Aorta (tissue), 5 donors: ENCODE results near the gene TLR9. TPM values are rescaled to one million over a fixed set of nuclear protein-coding genes. Genes with fewer than 3 reads are reported as not detected.

ENCODE experiments used
- ATAC-seq: fragments of 200-7000 bp; cut with Tn5 transposase; one replicate; pipeline ENCODE4 v1.9.1; 2022; ENCODE audit warnings: moderate library complexity; ENCODE audit not compliant: low FRiP score
- DNase-seq, 2 donors: peaks; one replicate each; pipeline ENCODE4 v3.0.0-alpha.2; 2020
- H3K27ac ChIP-seq, 2 donors: one replicate each; pipeline ENCODE4 v1.5.1; 2013; ENCODE audit warnings: low read length in 2 of 2, mild to moderate bottlenecking in 2 of 2, moderate library complexity in 2 of 2, control low read depth in 1 of 2, inconsistent platforms in 1 of 2, low read depth in 1 of 2
- H3K27me3 ChIP-seq, 2 donors: one replicate each; pipeline ENCODE4 v1.6.1; 2013; ENCODE audit warnings: control low read depth in 1 of 2, low read length in 1 of 2, mild to moderate bottlenecking in 1 of 2, moderate library complexity in 1 of 2; ENCODE audit not compliant: insufficient read depth in 2 of 2, control insufficient read depth in 1 of 2
- H3K36me3 ChIP-seq, 2 donors: one replicate each; pipeline ENCODE4 v1.6.1; 2013; ENCODE audit warnings: control low read depth in 1 of 2, low read length in 1 of 2, mild to moderate bottlenecking in 1 of 2; ENCODE audit not compliant: insufficient read depth in 2 of 2, control insufficient read depth in 1 of 2
- H3K4me1 ChIP-seq, 2 donors: one replicate each; pipeline ENCODE4 v1.6.1; 2013; ENCODE audit warnings: low read length in 2 of 2, control low read depth in 1 of 2, mild to moderate bottlenecking in 1 of 2, moderate library complexity in 1 of 2; ENCODE audit not compliant: insufficient read depth in 2 of 2, control insufficient read depth in 1 of 2
- H3K4me3 ChIP-seq, 2 donors: one replicate each; pipeline ENCODE4 v1.5.1; 2013; ENCODE audit warnings: low read length in 2 of 2, control low read depth in 1 of 2, mild to moderate bottlenecking in 1 of 2
- H3K9me3 ChIP-seq: one replicate; pipeline ENCODE4 v1.6.1; 2013; ENCODE audit warnings: mild to moderate bottlenecking, low read length; ENCODE audit not compliant: control insufficient read depth
- WGBS, 2 donors: extraction: QIAGEN DNeasy Blood & Tissue Kit; methylation state at CpG; one replicate each; pipeline ENCODE4 v1.1.7; 2013; 5-methylcytosine and 5-hydroxymethylcytosine counted together
- intact Hi-C, 2 donors: fragments of 100-400 bp; cut with DNase I; formaldehyde crosslinking; loops; one replicate each; pipeline versions ENCODE4 v1.14.2 to v1.15.0; 2022
- polyA plus RNA-seq, 2 donors: library from polyadenylated mRNA; stranded (reverse); fragments of 200-250 nt; gene quantifications; one replicate each; pipeline ENCODE4 v1.2.3, GENCODE V29; 2013
- total RNA-seq, 2 donors: library from RNA; stranded (reverse); fragmentation: NEBNext Ultra II Directional; extraction: Animal tissue kit (Norgen Biotek cat#: 25700); gene quantifications; one replicate each; pipeline ENCODE4 v1.2.1, GENCODE V29; 2021
- donor health status: healthy with polysubstance abuse.
- donor health status: Bipolar disorder and iron deficiency.
- donor health status: DM: no; HTN: no; CAD: no.
- donor health status: DM: no; HTN: no; CAD: no.
- donor health status: DM: yes; HTN: yes; CAD: no.

Gene TLR9
- total and polyA plus RNA-seq, 4 donors, result 0.42 to 0.81 TPM; not detected in 2

- WGBS, 2 donors, result 91 to 92% methylated on average over 14 to 16 of the region's 16 CpGs
These were observed 5.5 kb upstream of the TLR9 start for GRCh38 chr3:52230889-52231499.

GRCh38 chr3:52230461-52230860 is 5.0 kb upstream of the TLR9 start:
- Histone ChIP-seq H3K27ac (no peak overlapping the region), H3K4me3 (no peak overlapping the region), H3K4me1 (no peaks in the 10 kb centered on the region), H3K27me3 (no peaks in the 10 kb centered on the region), H3K36me3 (peaks cover 0 to 6% of the 10 kb centered on the region in 2 donors), H3K9me3 (no peaks in the 10 kb centered on the region)
- WGBS, 2 donors, result 92 to 93% methylated on average over 6 of the region's 6 CpGs
- ATAC-seq (no peak), DNase-seq (no peak)
- intact Hi-C loops, result loop anchor here (2.0 to 5.0 kb wide), 2 partner anchors 110 to 112 kb away; no protein-coding TSS in a partner anchor

More at GRCh38 chr3:52230889-52231499, 5.5 kb upstream of the TLR9 start:
- H3K9me3 ChIP-seq, result no peaks in the 10 kb centered on the region
- no peak overlapping the region for H3K4me3 ChIP-seq
- ATAC-seq (no peak), DNase-seq (peak in 1 of 2 donors; percentile 43)
- H3K36me3 ChIP-seq, result peaks cover 0 to 6% of the 10 kb centered on the region in 2 donors
- intact Hi-C loops, result loop anchor here (2.0 to 5.0 kb wide), 2 partner anchors 110 to 111 kb away; no protein-coding TSS in a partner anchor
- no peaks in the 10 kb centered on the region for H3K4me1 ChIP-seq
- no peaks in the 10 kb centered on the region for H3K27me3 ChIP-seq
- no peak overlapping the region for H3K27ac ChIP-seq

- Histone ChIP-seq H3K27me3 (no peaks in the 10 kb centered on the region), H3K4me1 (no peaks in the 10 kb centered on the region), H3K36me3 (peaks cover 0 to 6% of the 10 kb centered on the region in 2 donors), H3K4me3 (no peak overlapping the region), H3K27ac (no peak overlapping the region), H3K9me3 (no peaks in the 10 kb centered on the region)
- DNase-seq, result peak in 1 of 2 donors; percentile 37
- intact Hi-C loops, result loop anchor here (2.0 to 5.0 kb wide), 2 partner anchors 111 to 113 kb away; no protein-coding TSS in a partner anchor
- no peak for ATAC-seq
- WGBS, 2 donors, result 93 to 95% methylated on average over 13 of the region's 13 CpGs
These were observed 4.2 kb upstream of the TLR9 start for GRCh38 chr3:52229656-52230055.

- no peaks in the 10 kb centered on the region for H3K9me3 ChIP-seq
- H3K4me3 ChIP-seq, result no peak overlapping the region
- 90 to 93% methylated on average over 21 of the region's 21 CpGs for WGBS, 2 donors
- no peaks in the 10 kb centered on the region for H3K4me1 ChIP-seq
- H3K27ac ChIP-seq, result no peak overlapping the region
- ATAC-seq (no peak), DNase-seq (peak in 1 of 2 donors; percentile 37)
- intact Hi-C loops, result no loop called here
- H3K36me3 ChIP-seq, result peaks cover 0 to 6% of the 10 kb centered on the region in 2 donors
- H3K27me3 ChIP-seq, result no peaks in the 10 kb centered on the region
These were observed 3.4 kb upstream of the TLR9 start for GRCh38 chr3:52228751-52229291.

GRCh38 chr3:52228266-52228665 is 2.8 kb upstream of the TLR9 start:
- ATAC-seq (no peak), DNase-seq (no peak)
- Histone ChIP-seq H3K4me1 (no peaks in the 10 kb centered on the region), H3K4me3 (no peak overlapping the region), H3K36me3 (peaks cover 0 to 6% of the 10 kb centered on the region in 2 donors), H3K9me3 (no peaks in the 10 kb centered on the region), H3K27me3 (no peaks in the 10 kb centered on the region), H3K27ac (no peak overlapping the region)
- 84 to 90% methylated on average over 10 of the region's 10 CpGs for WGBS, 2 donors
- intact Hi-C loops, result no loop called here

- WGBS, 2 donors, result 81% methylated on average over 7 of the region's 7 CpGs
- ATAC-seq, result no peak
- intact Hi-C loops, result no loop called here
These were observed 2.3 kb upstream of the TLR9 start for GRCh38 chr3:52227766-52228165.

GRCh38 chr3:52227117-52227516 is 1.7 kb upstream of the TLR9 start:
- intact Hi-C loops, result no loop called here

More at GRCh38 chr3:52227766-52228165, 2.3 kb upstream of the TLR9 start:
- Histone ChIP-seq H3K4me3 (no peak overlapping the region), H3K27ac (no peak overlapping the region), H3K4me1 (no peaks in the 10 kb centered on the region), H3K9me3 (no peaks in the 10 kb centered on the region), H3K36me3 (peaks cover 0 to 6% of the 10 kb centered on the region in 2 donors), H3K27me3 (no peaks in the 10 kb centered on the region)
- peak in 1 of 2 donors; percentile 32 for DNase-seq

GRCh38 chr3:52226229-52226817 is 878 bp upstream of the TLR9 start:
- Histone ChIP-seq H3K4me3 (no peak overlapping the region), H3K27me3 (no peaks in the 10 kb centered on the region), H3K27ac (no peak overlapping the region), H3K9me3 (no peaks in the 10 kb centered on the region), H3K4me1 (no peaks in the 10 kb centered on the region), H3K36me3 (peaks cover 0 to 6% of the 10 kb centered on the region in 2 donors)
- ATAC-seq, result no peak
- intact Hi-C loops, result no loop called here
- 85 to 92% methylated on average over 5 of the region's 5 CpGs for WGBS, 2 donors
- DNase-seq, result peak in 1 of 2 donors; percentile 35

More at GRCh38 chr3:52227117-52227516, 1.7 kb upstream of the TLR9 start:
- no peak overlapping the region for H3K4me3 ChIP-seq
- no peaks in the 10 kb centered on the region for H3K9me3 ChIP-seq
- H3K4me1 ChIP-seq, result no peaks in the 10 kb centered on the region
- ATAC-seq (no peak), DNase-seq (peak in 1 of 2 donors; percentile 26)
- no peaks in the 10 kb centered on the region for H3K27me3 ChIP-seq
- 87 to 89% methylated on average over 4 of the region's 4 CpGs for WGBS, 2 donors
- peaks cover 0 to 6% of the 10 kb centered on the region in 2 donors for H3K36me3 ChIP-seq
- H3K27ac ChIP-seq, result no peak overlapping the region
